ENCODE results near the gene TGM5.

Gene TGM5

DNA sequence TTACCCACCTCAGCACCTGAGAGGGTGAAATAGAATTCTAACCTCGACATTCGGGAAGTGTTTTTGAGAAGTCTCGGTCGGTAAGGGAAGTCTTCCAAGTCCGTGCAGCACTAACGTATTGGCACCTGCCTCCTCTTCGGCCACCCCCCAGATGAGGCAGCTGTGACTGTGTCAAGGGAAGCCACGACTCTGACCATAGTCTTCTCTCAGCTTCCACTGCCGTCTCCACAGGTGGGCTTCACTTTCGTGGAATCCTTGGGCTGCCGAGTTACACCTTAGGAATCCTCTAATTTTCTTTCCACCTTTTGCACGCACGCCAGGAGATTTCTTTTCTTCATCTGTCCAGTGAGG is 80.8 kb downstream of the TGM5 start:
- DNase-seq: no peak

DNA sequence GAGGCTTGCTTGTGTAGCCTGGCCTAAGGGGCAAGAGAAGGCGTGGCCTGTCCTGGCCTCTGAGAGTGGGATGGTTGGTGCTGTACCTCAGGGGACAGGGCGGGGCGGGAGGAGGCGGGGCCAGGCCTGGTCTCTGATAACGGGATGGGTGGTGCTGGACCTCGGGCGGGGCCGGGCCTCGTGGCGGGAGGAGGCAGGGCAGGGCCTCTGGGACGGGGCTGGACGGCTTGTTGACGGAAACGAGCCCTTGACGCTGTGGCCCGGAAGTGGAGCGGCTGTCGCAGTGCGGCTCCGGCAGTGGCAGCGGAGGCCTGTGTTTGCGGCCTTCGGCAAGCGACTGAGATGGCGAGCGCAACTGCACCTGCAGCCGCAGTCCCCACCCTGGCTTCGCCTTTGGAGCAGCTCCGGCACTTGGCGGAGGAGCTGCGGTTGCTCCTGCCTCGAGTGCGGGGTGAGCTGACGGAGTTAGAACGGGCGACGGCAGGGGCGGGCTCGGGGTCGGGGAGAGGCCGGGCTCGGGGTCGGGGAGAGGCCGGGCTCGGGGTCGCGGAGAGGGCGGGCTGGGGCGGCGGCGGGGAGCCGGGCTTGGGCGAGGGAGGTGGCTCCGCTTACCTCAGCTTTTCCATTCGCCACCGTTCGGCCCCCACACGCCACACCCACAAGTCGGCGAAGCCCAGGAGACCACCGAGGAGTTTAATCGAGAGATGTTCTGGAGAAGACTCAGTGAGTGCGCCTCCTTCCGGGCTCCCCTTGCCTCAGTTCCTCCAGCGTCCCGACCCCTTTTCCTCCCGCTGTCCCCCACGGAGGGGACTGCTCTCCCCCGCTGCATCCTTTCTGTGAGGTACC is 81.3 kb downstream of the TGM5 start, which contains the start of gene CCNDBP1:
TSS of gene CCNDBP1 (plus strand) at position 247 of the 846 bp plus-strand sequence. CDS start at position 343, 96 bp downstream.
- peak; percentile 96 for DNase-seq

DNA sequence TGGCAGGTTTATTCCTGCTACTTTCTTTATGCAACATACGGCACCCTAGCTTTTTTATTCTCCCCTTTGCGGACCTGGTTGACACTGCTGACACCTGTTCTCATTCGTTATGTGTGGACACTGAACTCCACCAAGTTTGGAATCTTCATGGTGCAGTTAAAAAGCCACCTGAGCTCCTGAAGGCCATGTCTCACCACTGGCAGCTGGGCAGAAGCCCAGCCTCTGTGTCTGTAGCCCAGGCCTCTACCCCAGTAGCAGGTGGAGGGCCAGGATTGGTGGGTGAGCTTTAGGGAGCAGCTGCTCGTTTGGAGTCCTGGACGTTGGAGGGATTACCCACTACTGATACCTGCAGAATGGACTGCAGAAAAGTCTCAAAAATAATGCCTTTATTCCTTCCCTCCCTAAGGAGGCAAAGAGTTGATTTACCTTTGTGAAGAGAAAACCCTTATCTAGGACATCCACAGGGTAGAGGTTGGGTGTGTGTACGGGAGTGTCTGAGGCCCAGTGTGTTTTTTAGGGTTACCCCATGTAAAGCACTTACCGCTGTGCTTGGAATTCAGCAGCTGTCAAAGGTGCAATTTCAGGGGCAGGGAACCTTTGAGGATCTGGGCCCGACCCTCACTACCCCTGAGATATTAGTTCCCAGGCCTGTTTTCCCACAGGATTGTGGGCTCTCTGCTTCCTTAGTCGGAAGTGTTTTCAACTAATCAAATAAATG is 82.2 kb downstream of the TGM5 start:
- peak; percentile 75 for DNase-seq

DNA sequence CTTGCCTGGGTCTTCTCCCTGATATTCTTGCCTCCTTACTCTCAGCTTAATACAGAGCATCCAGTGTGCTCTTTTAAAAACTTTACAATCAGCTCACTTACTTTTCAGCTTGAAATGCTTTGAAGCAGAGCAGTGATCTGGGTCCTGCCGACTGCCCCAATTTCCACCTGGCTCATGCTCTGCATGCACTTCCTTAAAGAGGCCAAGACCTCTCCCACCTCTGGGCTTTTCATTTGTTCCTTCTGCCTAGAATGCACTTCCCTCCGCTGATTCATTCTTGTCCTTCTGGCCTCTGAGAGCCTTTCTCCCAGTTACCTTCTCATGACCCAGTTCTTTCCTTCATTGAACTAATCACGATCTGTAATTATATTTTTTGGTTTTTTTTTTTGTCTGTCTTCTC is 83.5 kb downstream of the TGM5 start:
- DNase-seq: no peak
